NCI-H1092 treated with DMSO at 0.1 percent for 48 hours (cell line): ENCODE results near the gene ASPRV1.

Experiments used
- DNase-seq: peaks from one replicate; lab custom pipeline; 2025; lab: John Stamatoyannopoulos, UW

The ASPRV1 gene

DNA sequence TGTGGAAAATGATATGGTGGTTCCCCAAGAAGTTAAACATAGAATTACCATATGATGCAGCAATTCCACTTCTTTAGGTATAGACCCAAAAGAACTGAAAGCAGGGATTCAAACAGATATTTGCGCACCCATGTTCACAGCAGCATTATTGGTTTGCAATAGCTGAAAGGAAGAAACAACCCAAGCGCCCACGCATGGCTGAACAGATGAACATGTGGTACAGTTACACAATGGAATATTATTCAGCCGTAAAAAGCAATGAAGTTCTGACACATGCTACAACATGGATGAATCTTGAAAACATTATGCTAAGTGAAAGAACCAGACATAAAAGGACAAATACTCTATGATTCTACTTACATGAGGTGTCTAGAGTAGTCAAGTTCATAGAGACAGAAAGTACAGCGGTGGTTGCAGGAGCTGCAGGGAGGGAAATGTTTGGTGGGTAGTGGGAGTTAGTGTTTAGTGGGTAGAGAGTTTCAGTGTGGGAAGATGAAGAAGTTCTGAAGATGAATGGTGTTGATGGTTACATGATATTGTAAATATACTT, 26.7 kb upstream of the ASPRV1 start:
- DNase-seq = no peak

DNA sequence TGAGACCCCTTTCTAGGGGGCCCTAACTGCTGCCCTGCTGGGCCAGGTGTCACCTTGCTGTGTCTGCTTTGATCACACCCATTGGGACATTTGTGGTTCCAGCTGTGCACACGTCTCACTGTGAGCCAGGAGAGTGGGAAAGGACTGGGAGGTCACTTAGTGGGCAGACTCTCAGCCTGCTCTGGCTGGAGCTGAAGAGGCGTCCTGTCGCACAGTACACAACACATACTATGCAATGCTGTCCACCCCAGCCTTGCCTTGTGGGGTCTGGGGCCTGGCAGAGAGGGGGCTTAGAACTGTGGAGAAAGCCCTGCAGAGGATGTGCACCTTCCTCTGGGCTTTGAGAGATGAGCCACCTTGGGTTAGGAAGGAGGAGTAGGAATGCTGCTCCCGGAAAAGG, 25.3 kb upstream of the ASPRV1 start:
- no peak for DNase-seq

- no peak for DNase-seq
Measured at GRCh38 chr2:69985688-69986087, 24.3 kb upstream of the ASPRV1 start.

DNA sequence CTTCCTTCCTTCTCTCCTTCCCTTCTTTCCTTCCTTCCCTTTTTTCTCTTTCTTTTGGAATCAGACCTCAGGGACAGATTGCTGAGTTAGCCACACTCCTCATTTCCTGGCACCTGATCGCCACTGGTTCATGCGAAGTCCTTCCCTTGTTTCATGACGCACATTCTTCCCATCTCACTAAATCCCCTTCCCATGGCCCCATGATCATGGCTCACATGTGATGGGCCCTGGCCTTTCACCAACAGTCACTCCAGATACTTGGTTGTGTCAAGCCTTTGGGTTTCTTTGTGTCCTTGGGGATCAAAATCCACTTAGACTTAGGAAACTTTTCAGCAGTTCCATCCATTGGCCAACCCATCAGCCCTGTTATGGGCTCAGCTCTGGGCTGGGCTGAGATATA, 23.8 kb upstream of the ASPRV1 start:
- DNase-seq = no peak

- DNase-seq = no peak
Measured at GRCh38 chr2:69983392-69983966, 22.0 kb upstream of the ASPRV1 start.

- DNase-seq = no peak
Measured at GRCh38 chr2:69979902-69980807, 18.7 kb upstream of the ASPRV1 start.

- DNase-seq = no peak
Measured at GRCh38 chr2:69977906-69978482, 16.6 kb upstream of the ASPRV1 start.

- DNase-seq = no peak
Measured at GRCh38 chr2:69977186-69977585, 15.8 kb upstream of the ASPRV1 start.

GRCh38 chr2:69975853-69976462, 14.5 kb upstream of the ASPRV1 start:
- DNase-seq = no peak

- no peak for DNase-seq
Measured at GRCh38 chr2:69975136-69975852, 13.9 kb upstream of the ASPRV1 start.

DNA sequence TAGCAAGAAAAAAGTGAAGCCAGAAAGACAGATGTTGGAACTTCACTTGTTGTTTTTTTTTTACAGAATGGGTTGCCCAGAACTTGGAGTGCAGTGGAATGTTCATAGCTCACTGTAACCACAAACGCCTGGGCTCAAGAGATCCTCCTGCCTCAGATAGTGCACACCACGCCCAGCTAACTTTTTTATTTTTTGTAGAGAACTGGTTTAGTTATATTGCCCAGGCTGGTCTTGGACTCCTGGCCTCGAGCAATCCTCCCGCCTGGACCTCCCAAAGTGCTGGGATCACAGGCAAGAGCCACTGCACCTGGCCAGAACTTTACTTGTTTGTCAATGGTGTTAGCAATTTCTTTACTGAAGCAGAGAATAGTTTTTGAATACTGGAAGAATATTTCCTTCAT, 11.9 kb upstream of the ASPRV1 start:
- DNase-seq = no peak

- DNase-seq = no peak
Measured at GRCh38 chr2:69972822-69973221, 11.4 kb upstream of the ASPRV1 start.

DNA sequence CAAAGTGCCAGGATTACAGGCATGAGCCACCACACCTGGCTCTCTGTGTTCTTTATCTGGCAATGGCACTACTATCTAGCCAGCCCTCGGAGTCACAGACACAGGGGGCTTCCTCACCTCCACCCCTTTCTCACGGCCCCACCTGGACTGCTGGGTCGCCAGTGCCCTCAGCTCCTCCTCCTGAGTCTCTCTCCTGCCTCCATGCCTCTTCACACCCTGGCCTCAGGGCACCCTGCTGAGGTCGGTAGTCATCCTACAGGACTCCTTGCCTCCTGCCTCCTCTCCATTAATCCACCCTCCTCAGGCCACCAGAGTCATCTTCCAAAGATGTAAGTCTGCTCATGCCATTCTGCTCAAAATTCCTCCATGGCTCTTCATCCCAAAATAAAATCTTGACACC, 8.6 kb upstream of the ASPRV1 start:
- DNase-seq = no peak

- no peak for DNase-seq
Measured at GRCh38 chr2:69969126-69969983, 7.9 kb upstream of the ASPRV1 start.

DNA sequence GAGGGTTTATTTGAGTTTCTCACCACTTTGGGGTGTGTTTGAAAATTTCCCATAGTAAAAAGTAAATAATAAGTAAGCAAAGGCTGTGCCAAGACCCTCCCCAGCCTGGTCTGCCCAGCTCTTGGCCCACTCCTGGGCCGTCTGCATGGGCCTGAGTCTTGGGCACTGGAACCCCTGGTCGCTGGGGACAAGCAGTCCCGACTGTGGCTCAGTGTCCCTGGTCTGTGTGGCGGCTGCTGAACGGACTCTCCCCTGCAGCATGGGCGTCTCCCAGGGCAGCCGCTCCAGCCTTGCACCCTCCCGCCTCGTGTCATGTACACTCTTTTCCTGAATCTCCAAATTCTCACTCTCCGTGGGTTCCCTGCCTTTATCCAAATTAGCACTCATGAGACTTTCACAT, 7.2 kb upstream of the ASPRV1 start:
- DNase-seq = no peak

GRCh38 chr2:69966496-69966895, 5.1 kb upstream of the ASPRV1 start:
- DNase-seq = no peak

- no peak for DNase-seq
Measured at GRCh38 chr2:69965756-69966445, 4.5 kb upstream of the ASPRV1 start.

- DNase-seq = no peak
Measured at GRCh38 chr2:69964353-69964841, 3.0 kb upstream of the ASPRV1 start.

DNA sequence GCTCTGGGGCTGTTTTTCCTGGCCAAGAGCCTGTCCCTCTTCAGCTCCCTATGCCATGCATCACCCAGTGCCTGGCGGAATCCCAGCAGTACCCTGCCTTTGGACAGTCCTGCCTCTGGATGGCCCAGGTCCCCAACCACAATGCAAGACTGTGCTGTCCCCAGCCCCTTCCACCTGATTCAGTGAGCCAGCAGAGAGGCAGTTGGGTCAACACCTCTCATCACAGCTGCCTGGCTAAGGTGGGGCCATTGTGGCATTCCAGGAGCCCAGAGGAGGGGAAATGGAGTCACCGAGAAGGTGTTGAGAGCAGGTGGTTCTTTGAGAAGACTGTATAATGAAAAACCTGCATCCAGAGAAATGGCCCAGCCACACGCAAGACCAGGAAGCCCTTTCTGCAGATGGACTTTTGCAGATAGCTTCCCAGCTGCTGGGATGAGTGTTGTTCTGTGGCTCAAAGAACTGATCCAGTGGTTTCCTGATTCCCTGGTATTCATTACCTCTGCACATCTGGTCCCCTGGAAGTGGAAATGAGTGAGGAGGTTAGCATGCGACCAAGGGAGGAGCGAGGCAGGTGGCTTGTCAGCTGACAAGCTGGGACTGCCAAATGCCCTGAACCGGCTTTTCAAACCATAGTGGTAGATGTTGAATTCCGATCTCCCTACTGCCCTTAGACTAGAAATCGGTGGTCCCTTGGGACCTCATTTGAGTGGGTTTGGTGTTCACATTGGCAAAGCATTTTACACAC, 1.7 kb upstream of the ASPRV1 start:
- DNase-seq = no peak
